Lung (tissue), 12 donors: ENCODE results near the gene ETFBKMT. TPM values are rescaled to one million over a fixed set of nuclear protein-coding genes. Genes with fewer than 3 reads are reported as not detected.
A peak's percentile ranks its signal among the peaks of the same experiment; 100 is the strongest.
"Not testable (repeated sequence)": the region's sequence is repeated elsewhere in the genome, so short reads cannot be mapped to it uniquely, and the experiment has no call there.

Experiments
- ATAC-seq: fragments of 200-7000 bp; cut with Tn5 transposase; one replicate; pipeline ENCODE4 v1.9.1; 2020; ENCODE audit warnings: moderate number of reproducible peaks; ENCODE audit not compliant: insufficient read depth, low FRiP score
- DNase-seq, 3 donors: peaks; one replicate each; pipeline ENCODE4 v3.0.0-alpha.2; 2013 to 2017
- H3K27ac ChIP-seq, 2 donors: one replicate each; pipeline ENCODE4 v1.5.1; 2013; ENCODE audit warnings: mild to moderate bottlenecking in 2 of 2, moderate library complexity in 2 of 2, control low read depth in 1 of 2, inconsistent platforms in 1 of 2, low read depth in 1 of 2, low read length in 1 of 2
- H3K27me3 ChIP-seq, 3 donors: one replicate each; pipeline ENCODE4 v1.5.1; 2013; ENCODE audit warnings: low read length in 2 of 3; ENCODE audit not compliant: control insufficient read depth in 3 of 3, insufficient read depth in 3 of 3
- H3K36me3 ChIP-seq, 4 donors: one replicate each; pipeline ENCODE4 v1.5.1; 2013; ENCODE audit warnings: low read length in 4 of 4, mild to moderate bottlenecking in 1 of 4, moderate library complexity in 1 of 4; ENCODE audit not compliant: control insufficient read depth in 4 of 4, insufficient read depth in 4 of 4
- H3K4me1 ChIP-seq, 5 donors: one replicate each; pipeline ENCODE4 v1.5.1; 2013; ENCODE audit warnings: low read length in 5 of 5, mild to moderate bottlenecking in 2 of 5, moderate library complexity in 1 of 5; ENCODE audit not compliant: control insufficient read depth in 5 of 5, insufficient read depth in 5 of 5
- H3K4me3 ChIP-seq: one replicate; pipeline ENCODE4 v1.5.1; 2013; ENCODE audit warnings: mild to moderate bottlenecking, control low read depth, moderate library complexity
- H3K9ac ChIP-seq, 2 donors: one replicate each; pipeline ENCODE4 v1.5.1; 2013; ENCODE audit warnings: low read length in 2 of 2, control low read depth in 1 of 2; ENCODE audit not compliant: insufficient read depth in 1 of 2
- H3K9me3 ChIP-seq, 4 donors: one replicate each; pipeline ENCODE4 v1.5.1; 2013; ENCODE audit warnings: low read length in 3 of 4, mild to moderate bottlenecking in 1 of 4, moderate library complexity in 1 of 4; ENCODE audit not compliant: control insufficient read depth in 4 of 4, insufficient read depth in 3 of 4
- CTCF ChIP-seq: IDR thresholded peaks from 2 replicates; pipeline ENCODE4 v1.5.1; 2012; ENCODE audit warnings: mild to moderate bottlenecking; ENCODE audit errors: control extremely low read depth, extremely low read depth
- WGBS, 2 donors: extraction: QIAGEN DNeasy Blood & Tissue Kit; methylation state at CpG; one replicate each; pipeline ENCODE4 v1.1.7; 2013; 5-methylcytosine and 5-hydroxymethylcytosine counted together
- polyA plus RNA-seq, 2 donors: library from polyadenylated mRNA; stranded (reverse); fragments of 200-250 nt; gene quantifications; one replicate each; pipeline ENCODE4 v1.2.1, GENCODE V29; 2013
- total RNA-seq, 2 donors: library from RNA; depleted of rRNA in 1 of 2; stranded (reverse); fragments of >200 nt in 1 of 2; gene quantifications; one replicate each; pipeline ENCODE4 v1.2.1, GENCODE V29; 2014 to 2021
- donor health status: control.
- donor health status: control.
- donor health status: Bipolar disorder and iron deficiency.
- donor health status: healthy.
- donor health status: DM: yes; HTN: yes; CAD: no.

ETFBKMT gene
- total and polyA plus RNA-seq, 4 donors = 1.3 to 3.9 (median 2.8) TPM

DNA sequence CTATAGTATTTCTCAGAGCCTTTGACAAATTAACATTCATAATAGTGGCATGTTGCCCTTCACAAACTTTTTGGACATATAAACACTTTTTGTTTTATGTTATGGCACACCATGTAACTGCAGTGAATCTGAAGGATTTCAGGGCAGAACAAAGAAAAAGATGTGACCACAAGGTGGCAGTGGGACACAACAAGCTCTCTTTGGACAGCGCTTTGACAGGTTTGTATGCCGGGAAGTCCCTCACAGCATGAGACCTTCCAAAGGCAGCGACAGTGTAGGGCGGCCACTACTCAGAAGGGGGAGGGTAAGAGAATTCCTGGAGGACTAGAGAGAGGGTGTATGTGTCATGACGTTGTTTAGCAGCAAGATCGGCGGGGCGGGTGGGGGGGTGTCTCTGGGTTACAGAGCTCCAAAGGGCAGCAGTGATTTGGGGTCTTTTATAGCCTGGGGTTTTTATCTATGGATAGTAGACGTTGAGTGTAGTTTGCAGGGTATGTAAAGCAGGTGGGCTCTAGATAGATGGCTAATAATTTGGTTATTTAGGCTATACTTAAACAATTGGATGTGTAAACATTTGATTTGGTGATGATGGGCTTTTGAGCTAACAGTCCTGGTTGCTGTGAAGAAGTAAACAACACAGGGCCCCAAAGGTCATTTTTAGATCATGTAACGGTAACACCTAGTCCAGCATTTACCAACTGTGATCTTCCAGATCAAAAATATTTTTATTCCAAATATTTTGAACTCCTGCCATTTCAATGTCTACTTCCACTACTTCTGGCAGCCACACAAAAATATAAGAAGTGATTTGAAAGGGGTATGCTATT, 22.9 kb downstream of the ETFBKMT start:
- TF ChIP-seq CTCF = peak; percentile 83
- no peak overlapping the region for H3K9ac ChIP-seq
- peak; percentile 37 to 70 (median 56) for DNase-seq
- peaks cover 0 to 10% (median 2%) of the 10 kb centered on the region in 4 donors for H3K9me3 ChIP-seq
- H3K4me1 ChIP-seq = no peaks in the 10 kb centered on the region
- H3K27me3 ChIP-seq = no peaks in the 10 kb centered on the region
- peak; percentile 93 for ATAC-seq
- H3K4me3 ChIP-seq = no peak overlapping the region
- WGBS, 2 donors = 66 to 70% methylated on average over 10 of the region's 10 CpGs
- peaks cover 1 to 10% (median 4%) of the 10 kb centered on the region in 4 donors for H3K36me3 ChIP-seq
- H3K27ac ChIP-seq = no peak overlapping the region

DNA sequence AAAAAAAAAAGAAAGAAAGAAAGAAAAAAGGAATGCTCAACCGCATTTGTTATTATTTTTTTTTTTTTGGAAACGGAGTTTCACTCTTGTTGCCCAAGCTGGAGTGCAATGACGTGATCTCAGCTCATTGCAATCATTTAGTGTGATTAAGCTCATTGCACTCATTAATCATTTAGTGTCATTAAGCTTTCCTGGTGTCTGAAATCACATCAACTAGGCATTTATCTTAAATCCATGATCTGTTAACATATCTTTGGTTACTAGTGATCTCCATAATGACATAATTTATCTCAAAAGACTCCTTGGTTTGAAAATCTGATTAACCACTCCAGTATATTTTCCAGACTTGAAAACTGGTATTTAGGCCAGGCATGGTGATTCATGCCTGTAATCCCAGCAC, 26.3 kb downstream of the ETFBKMT start:
- Histone ChIP-seq H3K9ac (no peak overlapping the region), H3K4me1 (no peaks in the 10 kb centered on the region), H3K4me3 (no peak overlapping the region), H3K36me3 (peaks cover 1 to 12% (median 6%) of the 10 kb centered on the region in 4 donors), H3K9me3 (peaks cover 0 to 10% (median 2%) of the 10 kb centered on the region in 4 donors), H3K27me3 (no peaks in the 10 kb centered on the region), H3K27ac (no peak overlapping the region)
- 75 to 86% methylated on average over 3 of the region's 3 CpGs for WGBS, 2 donors
- no peak for ATAC-seq
- DNase-seq = no peak
- TF ChIP-seq CTCF = no peak

DNA sequence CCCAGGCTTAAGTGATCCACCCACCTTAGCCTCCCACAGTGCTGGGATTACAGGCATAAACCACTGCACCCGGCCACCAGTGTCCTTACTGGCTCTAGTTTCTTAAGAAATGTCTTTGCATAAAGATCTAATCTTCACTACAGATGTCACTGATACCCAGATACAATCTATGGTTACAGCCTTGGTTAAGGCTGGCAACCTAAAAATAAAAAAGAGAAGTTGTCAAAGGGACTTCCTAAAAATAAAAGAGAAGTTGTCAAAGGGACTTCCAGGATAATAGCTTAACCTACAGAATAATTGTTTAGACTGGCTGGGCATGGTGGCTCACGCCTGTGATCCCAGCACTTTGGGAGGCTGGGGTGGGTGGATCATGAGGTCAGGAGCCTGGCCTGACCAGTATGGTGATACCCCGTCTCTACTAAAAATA, 27.6 kb downstream of the ETFBKMT start:
- Histone ChIP-seq H3K4me3 (no peak overlapping the region), H3K27ac (no peak overlapping the region), H3K9ac (no peak overlapping the region), H3K27me3 (no peaks in the 10 kb centered on the region), H3K4me1 (no peaks in the 10 kb centered on the region), H3K36me3 (peaks cover 0 to 12% (median 6%) of the 10 kb centered on the region in 4 donors), H3K9me3 (peaks cover 0 to 10% (median 2%) of the 10 kb centered on the region in 4 donors)
- no peak for DNase-seq
- peak; percentile 53 for ATAC-seq
- no peak for TF ChIP-seq CTCF
- WGBS, 2 donors = 50 to 74% methylated on average over 3 of the region's 3 CpGs

GRCh38 chr12:31689921-31690320, 30.4 kb downstream of the ETFBKMT start:
- not testable (repeated sequence) for H3K27me3 ChIP-seq, H3K9ac ChIP-seq, DNase-seq, ATAC-seq, H3K9me3 ChIP-seq, H3K27ac ChIP-seq, H3K4me1 ChIP-seq, H3K4me3 ChIP-seq
- WGBS, 2 donors = 96 to 98% methylated on average over 3 of the region's 3 CpGs
- H3K36me3 ChIP-seq = peaks cover 1 to 12% (median 4%) of the 10 kb centered on the region in 4 donors
